SK-N-MC (cell line): Measurements from ENCODE around the gene CBX1.

ENCODE experiments used
- DNase-seq: peaks from one replicate; pipeline ENCODE4 v3.0.0-alpha.2; 2011; ENCODE audit warnings: low read depth, low spot score
- H3K27ac ChIP-seq: fragments of 200-600 bp; sonication (generic); 2 replicates; pipeline ENCODE4 v1.5.1; 2016; ENCODE audit warnings: mixed run types
- H3K36me3 ChIP-seq: fragments of 200-600 bp; sonication (generic); 2 replicates; pipeline ENCODE4 v1.6.1; 2017; ENCODE audit warnings: antibody characterized with exemption, low read length, mixed read lengths; ENCODE audit not compliant: insufficient read depth
- H3K4me3 ChIP-seq: fragments of 200-600 bp; sonication (generic); 2 replicates; pipeline ENCODE4 v1.5.1; 2016
- H3K9ac ChIP-seq: fragments of 200-600 bp; sonication (generic); 2 replicates; pipeline ENCODE4 v1.8.0; 2017; ENCODE audit warnings: mixed run types, mixed read lengths; ENCODE audit not compliant: insufficient read length
- H3K9me3 ChIP-seq: fragments of 200-600 bp; sonication (generic); 2 replicates; pipeline ENCODE4 v1.6.1; 2017; ENCODE audit warnings: low read depth, mild to moderate bottlenecking, antibody characterized with exemption, low read length, moderate library complexity, mixed read lengths
- EZH2 ChIP-seq: fragments of 200-600 bp; sonication (generic); IDR thresholded peaks from one replicate; pipeline ENCODE4 v1.6.1; 2017; ENCODE audit warnings: antibody characterized with exemption
- FOXP2 ChIP-seq: optimal IDR thresholded peaks from 2 replicates; pipeline ENCODE3; 2011; ENCODE audit warnings: mild to moderate bottlenecking, moderate library complexity; ENCODE audit not compliant: insufficient read depth; ENCODE audit errors: extremely low read length, control extremely low read depth
- POLR2AphosphoS5 ChIP-seq: IDR thresholded peaks from 2 replicates; pipeline ENCODE4 v1.6.1; 2012; ENCODE audit warnings: mild to moderate bottlenecking, low read depth, low read length, borderline replicate concordance

Gene CBX1

GRCh38 chr17:48101012-48101720, at the start of gene CBX1:
CBX1 (minus strand) TSS chr17:48101478; CDS start chr17:48077004, 24,474 bp downstream.
- H3K27ac ChIP-seq, result peak within 1 kb of the TSS; percentile 90
- H3K9ac ChIP-seq, result peak within 1 kb of the TSS; percentile 89
- H3K36me3 ChIP-seq, result peaks cover 18% of the 10 kb centered on the region
- TF ChIP-seq EZH2, result no peak
- peak; percentile 85 for TF ChIP-seq POLR2AphosphoS5
- no peaks in the 10 kb centered on the region for H3K9me3 ChIP-seq
- peak; percentile 75 for DNase-seq
- H3K4me3 ChIP-seq, result peak within 1 kb of the TSS; percentile 100

GRCh38 chr17:48150597-48151001, 49.3 kb upstream of the CBX1 start:
- Histone ChIP-seq H3K27ac (no peak overlapping the region), H3K4me3 (no peak overlapping the region), H3K36me3 (no peaks in the 10 kb centered on the region), H3K9ac (no peak overlapping the region), H3K9me3 (no peaks in the 10 kb centered on the region)
- DNase-seq, result no peak
- TF ChIP-seq POLR2AphosphoS5 (no peak), EZH2 (no peak), FOXP2 (no peak)

- no peak overlapping the region for H3K27ac ChIP-seq
- TF ChIP-seq EZH2, result no peak
- TF ChIP-seq FOXP2, result no peak
- TF ChIP-seq POLR2AphosphoS5, result no peak
- no peaks in the 10 kb centered on the region for H3K9me3 ChIP-seq
- H3K36me3 ChIP-seq, result no peaks in the 10 kb centered on the region
- no peak overlapping the region for H3K9ac ChIP-seq
- H3K4me3 ChIP-seq, result peak overlapping the region; percentile 62; the same call in 1 of the 2 replicates
- DNase-seq, result no peak
These were observed 48.6 kb upstream of the CBX1 start for GRCh38 chr17:48149787-48150463.

DNA sequence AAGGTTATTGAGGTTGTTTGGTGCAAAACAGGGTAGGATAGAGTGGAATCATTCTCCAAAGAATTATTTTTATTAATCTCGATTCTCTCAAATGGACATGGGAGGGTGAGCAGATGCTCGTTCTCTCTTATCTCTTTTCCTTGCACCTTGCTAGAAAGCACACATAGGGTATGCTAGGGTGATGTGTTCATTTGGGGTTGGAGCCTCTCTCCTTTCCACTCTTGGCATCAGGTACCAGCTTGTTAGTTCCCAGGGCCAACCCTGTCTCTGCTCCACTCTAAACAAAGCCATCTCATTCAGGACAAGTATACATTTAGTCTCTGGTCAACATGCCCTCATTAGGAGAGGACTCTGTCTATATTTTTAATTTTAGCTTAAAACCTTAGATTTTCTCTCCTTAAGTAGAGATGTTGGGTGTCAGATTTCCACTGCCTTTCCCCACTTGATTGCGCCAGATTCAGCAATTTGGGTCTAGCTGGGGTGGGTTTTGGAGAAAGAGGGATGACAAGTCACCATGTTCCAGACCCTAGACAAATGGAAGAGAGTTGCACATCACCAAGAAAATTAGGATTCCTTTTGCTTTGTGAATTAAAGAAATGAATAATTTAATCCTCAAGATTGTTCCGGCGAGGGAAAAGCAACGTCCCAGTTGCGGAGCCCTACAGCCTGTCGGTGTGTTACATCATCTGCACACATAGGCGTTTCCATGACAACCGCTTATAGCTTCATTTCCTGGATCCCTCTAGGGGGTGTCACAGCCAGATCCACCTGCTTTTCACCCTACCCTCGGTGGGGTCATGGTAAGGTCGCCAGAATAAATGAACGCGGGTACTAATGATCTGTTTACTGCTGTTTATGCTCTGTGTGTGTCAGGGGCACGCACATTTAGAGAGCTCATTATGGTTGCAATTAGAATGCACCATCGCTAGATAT, 47.8 kb upstream of the CBX1 start:
- no peak overlapping the region for H3K9ac ChIP-seq
- no peak overlapping the region for H3K27ac ChIP-seq
- no peaks in the 10 kb centered on the region for H3K9me3 ChIP-seq
- TF ChIP-seq FOXP2, result peak; percentile 11
- TF ChIP-seq EZH2, result no peak
- TF ChIP-seq POLR2AphosphoS5, result no peak
- peak overlapping the region; percentile 62 for H3K4me3 ChIP-seq
- no peaks in the 10 kb centered on the region for H3K36me3 ChIP-seq
- DNase-seq, result peak; percentile 37

DNA sequence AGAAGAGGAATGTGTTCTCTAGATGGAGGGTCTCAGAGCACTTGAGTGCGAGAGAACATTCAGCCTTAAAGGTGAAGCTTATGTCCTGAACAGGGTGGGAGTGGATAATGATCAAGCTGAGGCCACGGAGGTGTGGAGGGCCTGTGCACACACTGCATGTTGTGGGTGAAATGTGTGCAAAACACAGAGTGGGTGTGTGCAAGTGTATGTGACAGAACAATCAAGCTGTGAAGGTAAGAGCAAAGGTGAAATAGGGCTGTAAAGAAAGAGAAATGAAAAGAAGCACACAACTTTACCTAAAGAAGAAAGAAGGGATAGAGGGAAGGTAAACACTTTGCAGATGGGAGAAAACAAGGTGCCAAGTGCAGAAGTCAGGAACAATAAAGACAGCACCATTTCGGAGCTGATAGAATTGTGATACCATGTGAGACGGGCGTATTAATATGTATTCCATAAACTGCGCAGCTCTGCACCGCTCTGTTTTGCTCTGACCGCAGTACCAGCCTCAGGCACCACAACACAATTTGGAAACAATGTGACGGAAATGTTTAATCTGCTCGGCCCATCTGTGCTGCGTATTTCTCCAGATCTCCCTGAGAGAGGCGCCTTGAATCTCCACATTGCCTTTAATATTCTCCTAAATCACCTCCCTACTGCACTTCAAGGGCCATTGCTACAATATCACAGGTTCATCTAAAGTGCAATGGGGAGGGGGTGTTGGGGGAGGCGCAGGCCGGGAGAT, 46.9 kb upstream of the CBX1 start:
- no peak overlapping the region for H3K27ac ChIP-seq
- H3K36me3 ChIP-seq, result no peaks in the 10 kb centered on the region
- peak overlapping the region; percentile 62 for H3K4me3 ChIP-seq
- no peak overlapping the region for H3K9ac ChIP-seq
- H3K9me3 ChIP-seq, result no peaks in the 10 kb centered on the region
- peak; percentile 59; the same call in 1 of the 2 replicates for TF ChIP-seq POLR2AphosphoS5
- TF ChIP-seq FOXP2, result peak; percentile 80
- TF ChIP-seq EZH2, result no peak
- DNase-seq, result peak; percentile 86

- H3K4me3 ChIP-seq, result no peak overlapping the region
- no peaks in the 10 kb centered on the region for H3K36me3 ChIP-seq
- H3K9me3 ChIP-seq, result no peaks in the 10 kb centered on the region
- H3K9ac ChIP-seq, result no peak overlapping the region
- TF ChIP-seq EZH2, result no peak
- TF ChIP-seq FOXP2, result no peak
- no peak for TF ChIP-seq POLR2AphosphoS5
- H3K27ac ChIP-seq, result no peak overlapping the region
- DNase-seq, result no peak
These were observed 43.9 kb upstream of the CBX1 start for GRCh38 chr17:48144976-48145798.

DNA sequence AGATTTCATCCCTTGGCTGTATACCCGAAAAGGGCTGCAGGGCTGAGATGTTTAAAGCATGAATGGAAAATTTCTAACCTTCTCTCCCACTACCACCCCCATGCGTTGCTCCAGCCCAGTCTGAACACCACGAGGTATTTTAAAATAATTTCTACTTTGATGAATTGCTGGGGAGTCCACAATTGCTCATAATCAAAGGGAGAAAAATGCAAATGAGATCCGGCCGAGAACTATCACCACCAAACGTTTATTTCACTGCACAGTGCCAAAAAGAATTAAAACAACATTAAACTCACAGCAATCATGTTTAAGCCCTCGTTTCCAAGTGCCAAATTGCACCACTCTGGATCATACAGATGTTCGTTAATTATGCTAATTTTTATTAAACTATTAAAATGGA, 43.0 kb upstream of the CBX1 start:
- TF ChIP-seq EZH2 (no peak), POLR2AphosphoS5 (no peak), FOXP2 (no peak)
- H3K36me3 ChIP-seq, result no peaks in the 10 kb centered on the region
- H3K9ac ChIP-seq, result no peak overlapping the region
- no peaks in the 10 kb centered on the region for H3K9me3 ChIP-seq
- DNase-seq, result no peak
- no peak overlapping the region for H3K4me3 ChIP-seq
- H3K27ac ChIP-seq, result no peak overlapping the region
